ENCODE measurements around the gene NEIL3. TPM values are rescaled to one million over a fixed set of nuclear protein-coding genes. Genes with fewer than 3 reads are reported as not detected.

The NEIL3 gene
- total RNA-seq, 2 donors from 2014 or later: 5.9 to 11.8 TPM

GRCh38 chr4:177393236-177393635 lies 83.6 kb downstream of the NEIL3 start:
- Mint-ChIP-seq H3K4me1 (ENCODE audit: low read depth in 2 of 2) (peaks cover 8% of the 10 kb centered on the region in 2 donors), H3K36me3 (no peaks in the 10 kb centered on the region), H3K9me3 (no peaks in the 10 kb centered on the region), H3K4me3 (no peak overlapping the region), H3K27me3 (peaks cover 2 to 7% of the 10 kb centered on the region in 2 donors), H3K27ac (no peak overlapping the region)
- peak; percentile 28 to 36 for ATAC-seq
- DNase-seq (ENCODE audit: low spot score): no peak

- Mint-ChIP-seq H3K36me3 (no peaks in the 10 kb centered on the region), H3K9me3 (no peaks in the 10 kb centered on the region), H3K27ac (no peak overlapping the region), H3K27me3 (no peaks in the 10 kb centered on the region), H3K4me1 (ENCODE audit: low read depth in 2 of 2) (peaks cover 21 to 23% of the 10 kb centered on the region in 2 donors), H3K4me3 (no peak overlapping the region)
- ATAC-seq (no peak), DNase-seq (ENCODE audit: low spot score) (no peak)
Observed at GRCh38 chr4:177396352-177396751, 86.7 kb downstream of the NEIL3 start.

GRCh38 chr4:177400030-177400429 lies 90.4 kb downstream of the NEIL3 start:
- DNase-seq (ENCODE audit: low spot score) (no peak), ATAC-seq (no peak)
- Mint-ChIP-seq H3K4me3 (peak overlapping the region; percentile 54), H3K9me3 (no peaks in the 10 kb centered on the region), H3K27ac (peak overlapping the region; percentile 32 to 50), H3K36me3 (no peaks in the 10 kb centered on the region), H3K27me3 (no peaks in the 10 kb centered on the region), H3K4me1 (ENCODE audit: low read depth in 2 of 2) (peaks cover 28 to 33% of the 10 kb centered on the region in 2 donors)

- Mint-ChIP-seq H3K36me3 (no peaks in the 10 kb centered on the region), H3K9me3 (no peaks in the 10 kb centered on the region), H3K4me1 (ENCODE audit: low read depth in 2 of 2) (peaks cover 28 to 33% of the 10 kb centered on the region in 2 donors), H3K4me3 (peak overlapping the region; percentile 74), H3K27me3 (no peaks in the 10 kb centered on the region), H3K27ac (peak overlapping the region; percentile 65 to 89)
- DNase-seq (ENCODE audit: low spot score): no peak
- ATAC-seq: peak in 1 of 2 donors; percentile 50
Observed at GRCh38 chr4:177401658-177402273, 92.1 kb downstream of the NEIL3 start.

GRCh38 chr4:177403746-177404145 lies 94.1 kb downstream of the NEIL3 start:
- DNase-seq (ENCODE audit: low spot score) (no peak), ATAC-seq (no peak)
- no peaks in the 10 kb centered on the region for H3K27me3 Mint-ChIP-seq
- H3K36me3 Mint-ChIP-seq: no peaks in the 10 kb centered on the region
- H3K9me3 Mint-ChIP-seq: no peaks in the 10 kb centered on the region
- H3K27ac Mint-ChIP-seq: peak overlapping the region in 1 of 2 donors; percentile 9
- H3K4me3 Mint-ChIP-seq: no peak overlapping the region
- H3K4me1 Mint-ChIP-seq (ENCODE audit: low read depth in 2 of 2): peaks cover 28 to 33% of the 10 kb centered on the region in 2 donors

- Mint-ChIP-seq H3K9me3 (no peaks in the 10 kb centered on the region), H3K27me3 (no peaks in the 10 kb centered on the region), H3K4me1 (ENCODE audit: low read depth in 2 of 2) (peaks cover 28 to 33% of the 10 kb centered on the region in 2 donors), H3K36me3 (no peaks in the 10 kb centered on the region), H3K4me3 (no peak overlapping the region), H3K27ac (peak overlapping the region in 1 of 2 donors; percentile 9)
- ATAC-seq: no peak
- no peak for DNase-seq (ENCODE audit: low spot score)
Observed at GRCh38 chr4:177404342-177404741, 94.7 kb downstream of the NEIL3 start.

- Mint-ChIP-seq H3K36me3 (no peaks in the 10 kb centered on the region), H3K4me3 (no peak overlapping the region), H3K27me3 (no peaks in the 10 kb centered on the region), H3K27ac (no peak overlapping the region), H3K9me3 (no peaks in the 10 kb centered on the region), H3K4me1 (ENCODE audit: low read depth in 2 of 2) (peaks cover 21 to 29% of the 10 kb centered on the region in 2 donors)
- DNase-seq (ENCODE audit: low spot score) (no peak), ATAC-seq (no peak)
Observed at GRCh38 chr4:177404986-177405385, 95.3 kb downstream of the NEIL3 start.

GRCh38 chr4:177405508-177405907 lies 95.8 kb downstream of the NEIL3 start:
- H3K27me3 Mint-ChIP-seq: no peaks in the 10 kb centered on the region
- DNase-seq (ENCODE audit: low spot score): no peak
- ATAC-seq: no peak
- H3K9me3 Mint-ChIP-seq: no peaks in the 10 kb centered on the region
- no peak overlapping the region for H3K4me3 Mint-ChIP-seq
- H3K4me1 Mint-ChIP-seq (ENCODE audit: low read depth in 2 of 2): peaks cover 16 to 23% of the 10 kb centered on the region in 2 donors
- no peak overlapping the region for H3K27ac Mint-ChIP-seq
- no peaks in the 10 kb centered on the region for H3K36me3 Mint-ChIP-seq

GRCh38 chr4:177408023-177408422 lies 98.3 kb downstream of the NEIL3 start:
- Mint-ChIP-seq H3K4me3 (no peak overlapping the region), H3K36me3 (no peaks in the 10 kb centered on the region), H3K4me1 (ENCODE audit: low read depth in 2 of 2) (peaks cover 0 to 8% of the 10 kb centered on the region in 2 donors), H3K27me3 (no peaks in the 10 kb centered on the region), H3K9me3 (no peaks in the 10 kb centered on the region), H3K27ac (no peak overlapping the region)
- no peak for ATAC-seq
- no peak for DNase-seq (ENCODE audit: low spot score)

GRCh38 chr4:177410566-177410965 lies 100.9 kb downstream of the NEIL3 start:
- Mint-ChIP-seq H3K9me3 (no peaks in the 10 kb centered on the region), H3K27me3 (peaks cover 0 to 1% of the 10 kb centered on the region in 2 donors), H3K27ac (no peak overlapping the region), H3K36me3 (no peaks in the 10 kb centered on the region), H3K4me1 (ENCODE audit: low read depth in 2 of 2) (no peaks in the 10 kb centered on the region), H3K4me3 (no peak overlapping the region)
- no peak for DNase-seq (ENCODE audit: low spot score)
- no peak for ATAC-seq

GRCh38 chr4:177411996-177412395 lies 102.3 kb downstream of the NEIL3 start:
- ATAC-seq: no peak
- no peak overlapping the region for H3K4me3 Mint-ChIP-seq
- no peak for DNase-seq (ENCODE audit: low spot score)
- peaks cover 0 to 2% of the 10 kb centered on the region in 2 donors for H3K27me3 Mint-ChIP-seq
- H3K27ac Mint-ChIP-seq: no peak overlapping the region
- H3K4me1 Mint-ChIP-seq (ENCODE audit: low read depth in 2 of 2): no peaks in the 10 kb centered on the region
- H3K36me3 Mint-ChIP-seq: no peaks in the 10 kb centered on the region
- no peaks in the 10 kb centered on the region for H3K9me3 Mint-ChIP-seq

Other genes starting within 250 kb of the NEIL3 start
- 10 to 100 TPM; 14.8 to 15.1 TPM for gene AGA, start 132.6 kb downstream of the NEIL3 start, total RNA-seq

Data from natural killer cell treated with Interleukin-12 subunit alpha and Interleukin-12 subunit beta and Interleukin-15 and Interleukin-18, amount 100 ng/mL, for 72 hours (primary cell).